ENCODE data around the gene DTWD2.
"Not testable (repeated sequence)": the region's sequence is repeated elsewhere in the genome, so short reads cannot be mapped to it uniquely, and the experiment has no call there.

Gene DTWD2

DNA sequence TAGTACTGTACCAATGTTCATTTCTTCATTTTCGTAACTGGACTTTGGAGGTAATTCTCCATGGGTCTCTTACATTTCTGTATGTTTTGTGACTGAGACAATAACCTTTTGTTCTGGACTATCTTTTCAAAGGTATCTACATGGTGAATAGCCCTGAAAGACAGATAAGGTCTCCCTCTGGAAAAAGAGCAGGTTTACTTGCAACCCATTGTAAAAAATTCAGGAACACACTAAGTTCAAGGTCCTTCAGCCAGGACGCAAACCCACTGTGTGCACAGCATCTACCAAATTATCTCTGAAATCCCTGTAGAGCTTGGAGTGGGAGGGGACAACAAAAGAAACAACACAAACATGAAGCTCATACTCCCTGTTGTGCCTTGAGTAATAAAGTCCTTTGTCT, 8.3 kb downstream of the DTWD2 start:
- no peak overlapping the region for H3K27ac ChIP-seq (ENCODE audit: low read depth in 2 of 2, low read length in 2 of 2)
- no peaks in the 10 kb centered on the region for H3K9me3 ChIP-seq (ENCODE audit: control insufficient read depth in 2 of 2, low read length in 2 of 2)
- H3K9ac ChIP-seq (ENCODE audit: low read depth in 1 of 2, low read length in 2 of 2) = no peak overlapping the region
- no peaks in the 10 kb centered on the region for H3K4me1 ChIP-seq (ENCODE audit: control insufficient read depth in 2 of 2, insufficient read depth in 2 of 2, low read length in 2 of 2)
- no peaks in the 10 kb centered on the region for H3K36me3 ChIP-seq (ENCODE audit: control insufficient read depth in 2 of 2, insufficient read depth in 2 of 2, low read length in 2 of 2)
- no peak overlapping the region for H3K4me3 ChIP-seq (ENCODE audit: low read length in 2 of 2)
- H3K27me3 ChIP-seq (ENCODE audit: control insufficient read depth in 2 of 2, insufficient read depth in 2 of 2, low read length in 2 of 2) = no peaks in the 10 kb centered on the region

GRCh38 chr5:118973779-118974445, 14.4 kb downstream of the DTWD2 start:
- not testable (repeated sequence) for H3K4me1 ChIP-seq (ENCODE audit: control insufficient read depth in 2 of 2, insufficient read depth in 2 of 2, low read length in 2 of 2); H3K9me3 ChIP-seq (ENCODE audit: control insufficient read depth in 2 of 2, low read length in 2 of 2); H3K4me3 ChIP-seq (ENCODE audit: low read length in 2 of 2); H3K27me3 ChIP-seq (ENCODE audit: control insufficient read depth in 2 of 2, insufficient read depth in 2 of 2, low read length in 2 of 2); H3K36me3 ChIP-seq (ENCODE audit: control insufficient read depth in 2 of 2, insufficient read depth in 2 of 2, low read length in 2 of 2); H3K27ac ChIP-seq (ENCODE audit: low read depth in 2 of 2, low read length in 2 of 2); H3K9ac ChIP-seq (ENCODE audit: low read depth in 1 of 2, low read length in 2 of 2)

DNA sequence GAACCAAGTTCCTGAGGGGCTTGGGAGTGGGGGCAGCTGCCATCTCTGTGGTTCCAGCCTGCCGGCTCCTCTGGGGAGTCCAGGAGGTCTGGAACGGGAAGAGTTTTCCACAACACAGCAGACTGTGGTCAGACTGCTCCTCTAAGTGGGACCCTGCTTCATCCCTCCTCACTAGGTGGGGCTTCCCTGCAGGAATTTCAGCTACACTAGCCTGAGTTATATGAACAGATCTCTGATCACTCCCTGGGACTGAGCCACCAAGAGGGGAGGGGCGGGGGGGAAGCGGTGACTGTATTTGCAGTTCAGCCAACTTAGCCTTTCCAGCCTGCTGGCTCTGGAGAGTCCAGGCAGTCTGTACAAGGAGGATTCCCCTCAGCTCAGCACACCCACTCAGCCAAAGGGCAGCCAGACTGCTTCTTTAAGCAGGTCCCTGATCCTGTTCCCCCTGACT, 19.4 kb downstream of the DTWD2 start:
- H3K36me3 ChIP-seq (ENCODE audit: control insufficient read depth in 2 of 2, insufficient read depth in 2 of 2, low read length in 2 of 2) = no peaks in the 10 kb centered on the region
- no peak overlapping the region for H3K4me3 ChIP-seq (ENCODE audit: low read length in 2 of 2)
- no peaks in the 10 kb centered on the region for H3K27me3 ChIP-seq (ENCODE audit: control insufficient read depth in 2 of 2, insufficient read depth in 2 of 2, low read length in 2 of 2)
- H3K9me3 ChIP-seq (ENCODE audit: control insufficient read depth in 2 of 2, low read length in 2 of 2) = no peaks in the 10 kb centered on the region
- no peaks in the 10 kb centered on the region for H3K4me1 ChIP-seq (ENCODE audit: control insufficient read depth in 2 of 2, insufficient read depth in 2 of 2, low read length in 2 of 2)
- H3K27ac ChIP-seq (ENCODE audit: low read depth in 2 of 2, low read length in 2 of 2) = no peak overlapping the region
- H3K9ac ChIP-seq (ENCODE audit: low read depth in 1 of 2, low read length in 2 of 2) = no peak overlapping the region

DNA sequence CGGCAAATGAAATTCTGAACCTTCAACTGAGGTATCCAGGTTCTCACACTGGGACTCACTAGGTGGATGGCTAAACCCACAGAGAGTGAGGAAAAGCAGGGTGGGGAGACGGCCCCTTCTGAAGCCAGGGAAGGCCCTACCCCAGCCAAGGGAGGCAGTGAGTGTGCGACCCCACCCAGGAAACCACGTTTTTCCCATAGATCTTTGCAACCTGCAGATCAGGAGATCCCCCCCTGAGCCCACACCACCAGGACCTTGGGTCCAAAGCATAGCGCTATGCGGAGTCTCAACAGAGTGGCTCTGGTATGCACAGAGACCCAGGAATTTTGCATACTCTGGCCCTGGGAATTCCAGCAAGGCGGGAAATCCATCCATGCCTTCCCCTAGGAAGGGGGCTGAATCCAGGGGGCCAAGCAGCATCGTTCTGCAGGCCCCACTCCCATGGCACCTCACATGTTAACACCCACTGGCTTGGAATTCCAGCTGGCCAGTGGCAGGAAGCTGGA, 19.9 kb downstream of the DTWD2 start:
- no peaks in the 10 kb centered on the region for H3K27me3 ChIP-seq (ENCODE audit: control insufficient read depth in 2 of 2, insufficient read depth in 2 of 2, low read length in 2 of 2)
- H3K27ac ChIP-seq (ENCODE audit: low read depth in 2 of 2, low read length in 2 of 2) = no peak overlapping the region
- no peak overlapping the region for H3K4me3 ChIP-seq (ENCODE audit: low read length in 2 of 2)
- no peaks in the 10 kb centered on the region for H3K4me1 ChIP-seq (ENCODE audit: control insufficient read depth in 2 of 2, insufficient read depth in 2 of 2, low read length in 2 of 2)
- H3K9ac ChIP-seq (ENCODE audit: low read depth in 1 of 2, low read length in 2 of 2) = no peak overlapping the region
- H3K36me3 ChIP-seq (ENCODE audit: control insufficient read depth in 2 of 2, insufficient read depth in 2 of 2, low read length in 2 of 2) = no peaks in the 10 kb centered on the region
- H3K9me3 ChIP-seq (ENCODE audit: control insufficient read depth in 2 of 2, low read length in 2 of 2) = no peaks in the 10 kb centered on the region

DNA sequence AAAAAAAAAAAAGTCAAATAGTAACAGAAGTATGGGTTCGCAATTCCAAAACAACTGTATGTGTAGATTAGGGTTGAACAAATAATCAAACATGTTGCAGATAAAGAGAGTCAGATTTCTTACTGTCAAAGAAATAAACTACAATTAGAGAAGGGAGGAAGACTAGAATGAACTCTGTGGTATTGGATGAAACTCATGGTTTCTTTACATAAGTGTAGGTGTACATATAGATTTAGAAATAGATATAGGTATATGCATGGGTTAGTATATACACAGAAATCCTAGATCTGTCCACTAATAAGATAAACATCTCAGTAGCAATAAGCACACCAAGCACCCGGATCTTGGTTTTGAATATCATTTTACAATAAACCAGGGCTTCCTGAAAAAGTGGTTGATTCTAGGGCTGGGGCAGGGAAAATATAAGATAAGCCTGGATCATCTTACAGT, 21.3 kb downstream of the DTWD2 start:
- Histone ChIP-seq H3K9ac (ENCODE audit: low read depth in 1 of 2, low read length in 2 of 2) (no peak overlapping the region), H3K27me3 (ENCODE audit: control insufficient read depth in 2 of 2, insufficient read depth in 2 of 2, low read length in 2 of 2) (no peaks in the 10 kb centered on the region), H3K4me1 (ENCODE audit: control insufficient read depth in 2 of 2, insufficient read depth in 2 of 2, low read length in 2 of 2) (no peaks in the 10 kb centered on the region), H3K36me3 (ENCODE audit: control insufficient read depth in 2 of 2, insufficient read depth in 2 of 2, low read length in 2 of 2) (no peaks in the 10 kb centered on the region), H3K27ac (ENCODE audit: low read depth in 2 of 2, low read length in 2 of 2) (no peak overlapping the region), H3K4me3 (ENCODE audit: low read length in 2 of 2) (no peak overlapping the region), H3K9me3 (ENCODE audit: control insufficient read depth in 2 of 2, low read length in 2 of 2) (no peaks in the 10 kb centered on the region)

DNA sequence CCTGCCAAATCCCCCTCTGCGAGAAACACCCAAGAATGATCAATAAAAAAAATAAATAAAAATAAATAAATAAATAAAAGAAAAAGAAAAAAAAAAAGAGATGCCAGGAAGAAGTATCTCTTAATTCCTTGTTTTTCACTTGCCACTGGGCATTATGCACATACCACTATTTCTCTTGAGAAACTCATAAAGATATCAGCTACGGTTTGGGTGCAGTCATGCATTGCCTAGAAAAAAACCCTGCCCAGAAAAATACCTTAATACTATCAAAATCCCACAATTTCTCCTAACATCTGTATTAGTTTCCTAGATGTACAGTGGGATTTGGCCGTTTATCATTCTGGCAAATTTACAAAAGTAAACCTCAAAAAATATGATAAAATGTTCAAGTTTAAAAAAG, 22.5 kb downstream of the DTWD2 start:
- Histone ChIP-seq H3K36me3 (ENCODE audit: control insufficient read depth in 2 of 2, insufficient read depth in 2 of 2, low read length in 2 of 2) (no peaks in the 10 kb centered on the region), H3K27ac (ENCODE audit: low read depth in 2 of 2, low read length in 2 of 2) (no peak overlapping the region), H3K9me3 (ENCODE audit: control insufficient read depth in 2 of 2, low read length in 2 of 2) (no peaks in the 10 kb centered on the region), H3K4me3 (ENCODE audit: low read length in 2 of 2) (no peak overlapping the region), H3K4me1 (ENCODE audit: control insufficient read depth in 2 of 2, insufficient read depth in 2 of 2, low read length in 2 of 2) (no peaks in the 10 kb centered on the region), H3K27me3 (ENCODE audit: control insufficient read depth in 2 of 2, insufficient read depth in 2 of 2, low read length in 2 of 2) (no peaks in the 10 kb centered on the region), H3K9ac (ENCODE audit: low read depth in 1 of 2, low read length in 2 of 2) (no peak overlapping the region)

DNA sequence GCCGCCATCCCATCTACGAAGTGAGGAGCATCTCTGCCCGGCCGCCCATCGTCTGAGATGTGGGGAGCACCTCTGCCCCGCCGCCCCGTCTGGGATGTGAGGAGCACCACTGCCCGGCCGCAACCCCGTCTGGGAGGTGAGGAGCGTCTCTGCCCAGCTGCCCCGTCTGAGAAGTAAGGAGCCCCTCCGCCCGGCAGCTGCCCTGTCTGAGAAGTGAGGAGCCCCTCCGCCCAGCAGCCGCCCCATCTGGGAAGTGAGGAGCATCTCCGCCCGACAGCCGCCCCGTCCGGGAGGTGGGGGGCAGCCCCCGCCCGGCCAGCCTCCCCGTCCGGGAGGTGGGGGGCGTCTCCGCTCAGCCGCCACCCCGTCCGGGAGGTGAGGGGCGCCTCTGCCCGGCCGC, 23.4 kb downstream of the DTWD2 start:
- not testable (repeated sequence) for H3K9ac ChIP-seq (ENCODE audit: low read depth in 1 of 2, low read length in 2 of 2); H3K4me3 ChIP-seq (ENCODE audit: low read length in 2 of 2); H3K27ac ChIP-seq (ENCODE audit: low read depth in 2 of 2, low read length in 2 of 2); H3K36me3 ChIP-seq (ENCODE audit: control insufficient read depth in 2 of 2, insufficient read depth in 2 of 2, low read length in 2 of 2); H3K27me3 ChIP-seq (ENCODE audit: control insufficient read depth in 2 of 2, insufficient read depth in 2 of 2, low read length in 2 of 2); H3K9me3 ChIP-seq (ENCODE audit: control insufficient read depth in 2 of 2, low read length in 2 of 2); H3K4me1 ChIP-seq (ENCODE audit: control insufficient read depth in 2 of 2, insufficient read depth in 2 of 2, low read length in 2 of 2)

DNA sequence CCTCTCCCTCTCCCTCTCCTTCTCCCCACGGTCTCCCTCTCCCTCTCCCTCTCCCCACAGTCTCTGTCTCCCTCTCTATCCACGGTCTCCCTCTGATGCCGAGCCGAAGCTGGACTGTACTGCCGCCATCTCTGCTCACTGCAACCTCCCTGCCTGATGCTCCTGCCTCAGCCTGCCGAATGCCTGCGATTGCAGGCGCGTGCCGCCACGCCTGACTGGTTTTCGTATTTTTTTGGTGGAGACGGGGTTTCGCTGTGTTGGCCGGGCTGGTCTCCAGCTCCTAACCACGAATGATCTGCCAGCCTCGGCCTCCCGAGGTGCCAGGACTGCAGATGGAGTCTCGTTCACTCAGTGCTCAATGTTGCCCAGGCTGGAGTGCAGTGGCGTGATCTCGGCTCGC, 24.0 kb downstream of the DTWD2 start:
- not testable (repeated sequence) for H3K4me1 ChIP-seq (ENCODE audit: control insufficient read depth in 2 of 2, insufficient read depth in 2 of 2, low read length in 2 of 2); H3K4me3 ChIP-seq (ENCODE audit: low read length in 2 of 2); H3K9me3 ChIP-seq (ENCODE audit: control insufficient read depth in 2 of 2, low read length in 2 of 2); H3K36me3 ChIP-seq (ENCODE audit: control insufficient read depth in 2 of 2, insufficient read depth in 2 of 2, low read length in 2 of 2); H3K27me3 ChIP-seq (ENCODE audit: control insufficient read depth in 2 of 2, insufficient read depth in 2 of 2, low read length in 2 of 2); H3K9ac ChIP-seq (ENCODE audit: low read depth in 1 of 2, low read length in 2 of 2); H3K27ac ChIP-seq (ENCODE audit: low read depth in 2 of 2, low read length in 2 of 2)

DNA sequence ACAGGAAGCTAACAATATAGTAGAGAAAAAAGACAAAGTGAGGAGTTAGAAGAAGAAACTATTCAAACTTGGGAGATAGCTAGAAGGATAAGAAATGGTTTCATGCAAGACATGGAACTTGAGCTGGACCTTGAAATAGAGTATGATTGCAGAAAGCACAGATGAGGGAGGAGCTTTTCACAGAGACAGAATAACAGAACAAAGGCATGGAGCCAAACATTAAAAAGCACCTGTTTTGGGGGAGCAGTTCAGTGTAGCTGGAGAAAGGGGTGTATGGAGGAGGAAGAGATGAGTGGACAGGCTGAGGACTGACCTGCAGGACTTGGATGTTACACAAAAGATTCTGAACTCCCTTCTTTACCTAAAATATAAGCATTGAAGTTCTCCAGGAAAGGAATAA, 25.2 kb downstream of the DTWD2 start:
- Histone ChIP-seq H3K9ac (ENCODE audit: low read depth in 1 of 2, low read length in 2 of 2) (no peak overlapping the region), H3K27ac (ENCODE audit: low read depth in 2 of 2, low read length in 2 of 2) (no peak overlapping the region), H3K4me1 (ENCODE audit: control insufficient read depth in 2 of 2, insufficient read depth in 2 of 2, low read length in 2 of 2) (no peaks in the 10 kb centered on the region), H3K36me3 (ENCODE audit: control insufficient read depth in 2 of 2, insufficient read depth in 2 of 2, low read length in 2 of 2) (no peaks in the 10 kb centered on the region), H3K9me3 (ENCODE audit: control insufficient read depth in 2 of 2, low read length in 2 of 2) (no peaks in the 10 kb centered on the region), H3K27me3 (ENCODE audit: control insufficient read depth in 2 of 2, insufficient read depth in 2 of 2, low read length in 2 of 2) (no peaks in the 10 kb centered on the region), H3K4me3 (ENCODE audit: low read length in 2 of 2) (no peak overlapping the region)

DNA sequence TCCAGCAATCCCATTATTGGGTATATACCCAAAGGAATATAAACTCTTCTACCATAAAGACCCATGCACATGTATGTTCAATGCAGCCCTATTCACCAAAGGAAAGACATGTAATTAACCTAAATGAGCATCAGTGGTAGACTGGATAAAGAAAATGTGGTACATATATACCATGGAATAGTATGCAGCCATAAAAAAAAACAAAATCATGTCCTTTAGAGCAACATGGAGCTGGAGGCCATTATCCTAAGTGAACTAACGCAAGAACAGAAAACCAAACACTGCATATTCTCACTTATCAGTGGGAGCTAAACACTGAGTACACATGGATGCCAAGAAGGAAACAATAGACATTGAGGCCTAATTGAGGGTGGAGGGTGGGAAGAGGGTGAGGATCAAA, 27.8 kb downstream of the DTWD2 start:
- no peaks in the 10 kb centered on the region for H3K4me1 ChIP-seq (ENCODE audit: control insufficient read depth in 2 of 2, insufficient read depth in 2 of 2, low read length in 2 of 2)
- H3K4me3 ChIP-seq (ENCODE audit: low read length in 2 of 2) = no peak overlapping the region
- no peak overlapping the region for H3K27ac ChIP-seq (ENCODE audit: low read depth in 2 of 2, low read length in 2 of 2)
- H3K36me3 ChIP-seq (ENCODE audit: control insufficient read depth in 2 of 2, insufficient read depth in 2 of 2, low read length in 2 of 2) = no peaks in the 10 kb centered on the region
- no peaks in the 10 kb centered on the region for H3K27me3 ChIP-seq (ENCODE audit: control insufficient read depth in 2 of 2, insufficient read depth in 2 of 2, low read length in 2 of 2)
- H3K9me3 ChIP-seq (ENCODE audit: control insufficient read depth in 2 of 2, low read length in 2 of 2) = no peaks in the 10 kb centered on the region
- H3K9ac ChIP-seq (ENCODE audit: low read depth in 1 of 2, low read length in 2 of 2) = no peak overlapping the region

DNA sequence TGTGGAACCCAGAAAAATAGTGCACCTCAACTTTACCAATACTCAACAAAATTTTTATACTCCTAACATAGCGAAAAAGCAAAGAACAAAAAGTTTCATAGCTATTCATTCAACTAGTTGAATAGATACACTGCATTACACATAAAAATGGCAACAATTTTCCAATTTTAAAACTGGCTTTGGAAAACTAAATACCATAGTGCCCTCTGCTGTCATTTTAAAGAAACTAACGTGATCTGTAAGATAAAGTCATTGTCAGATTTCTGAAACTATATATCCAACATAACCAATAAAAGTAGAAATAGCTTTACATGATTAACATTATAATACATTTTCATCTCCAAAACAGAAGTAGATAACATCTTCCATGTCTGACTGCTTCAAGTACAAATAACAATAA, 31.6 kb downstream of the DTWD2 start:
- H3K36me3 ChIP-seq (ENCODE audit: control insufficient read depth in 2 of 2, insufficient read depth in 2 of 2, low read length in 2 of 2) = no peaks in the 10 kb centered on the region
- H3K4me3 ChIP-seq (ENCODE audit: low read length in 2 of 2) = no peak overlapping the region
- H3K9ac ChIP-seq (ENCODE audit: low read depth in 1 of 2, low read length in 2 of 2) = no peak overlapping the region
- H3K27ac ChIP-seq (ENCODE audit: low read depth in 2 of 2, low read length in 2 of 2) = no peak overlapping the region
- H3K27me3 ChIP-seq (ENCODE audit: control insufficient read depth in 2 of 2, insufficient read depth in 2 of 2, low read length in 2 of 2) = no peaks in the 10 kb centered on the region
- H3K9me3 ChIP-seq (ENCODE audit: control insufficient read depth in 2 of 2, low read length in 2 of 2) = no peaks in the 10 kb centered on the region
- H3K4me1 ChIP-seq (ENCODE audit: control insufficient read depth in 2 of 2, insufficient read depth in 2 of 2, low read length in 2 of 2) = no peaks in the 10 kb centered on the region
